ENCODE results near the gene ZNF385B.

DNA sequence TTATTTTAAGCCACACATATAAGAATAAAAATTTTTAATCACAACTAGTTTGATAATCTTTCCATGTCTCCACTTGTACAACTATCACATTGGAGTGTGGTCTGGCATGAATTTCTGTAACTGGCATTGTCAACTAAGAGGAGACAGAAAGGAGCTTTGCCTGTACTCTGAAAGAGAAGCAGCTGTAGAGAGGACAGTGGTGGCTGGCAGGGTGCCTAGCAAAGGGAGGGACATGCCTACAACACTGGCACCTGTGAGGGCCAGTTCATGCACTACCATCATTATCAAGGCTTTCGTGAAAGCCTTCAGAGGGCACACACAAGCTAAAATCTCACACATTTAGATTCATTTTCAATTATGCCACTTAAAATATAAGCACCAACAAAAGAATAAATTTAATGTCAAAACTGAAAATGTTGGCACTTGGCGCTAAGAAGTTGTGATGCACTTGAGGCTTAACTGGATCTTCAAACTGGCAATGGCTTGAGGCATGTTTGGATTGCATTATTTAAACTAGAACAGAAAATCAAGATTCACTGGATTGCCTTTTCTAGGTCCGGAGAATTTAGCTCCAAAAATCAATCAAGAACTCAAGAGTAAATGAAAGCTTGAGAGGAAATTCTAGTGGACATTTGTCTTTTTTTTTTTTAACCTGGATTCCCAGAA, 238.6 kb downstream of the ZNF385B start:
- TF ChIP-seq EZH2phosphoT487 (IDR thresholded peaks at IDR 0.05) (no peak), CTCF (IDR thresholded peaks at IDR 0.05) (no peak), EZH2 (IDR thresholded peaks at IDR 0.05) (no peak)

Data from neural progenitor cell (in vitro differentiated cells).